Thymus (tissue), 11 donors: ENCODE results near the gene ADRA2B. TPM values are rescaled to one million over a fixed set of nuclear protein-coding genes. Genes with fewer than 3 reads are reported as not detected.
"Not testable (repeated sequence)": the region's sequence is repeated elsewhere in the genome, so short reads cannot be mapped to it uniquely, and the experiment has no call there.

Experiments
- DNase-seq, 9 donors: peaks; one replicate each; pipeline ENCODE4 v3.0.0-alpha.2; 2013; ENCODE audit warnings: low spot score in 9 of 9, low read depth in 6 of 9, missing footprints in 1 of 9
- H3K27ac ChIP-seq, 2 donors: one replicate each; pipeline ENCODE4 v1.5.1; 2013; ENCODE audit warnings: control low read depth in 1 of 2, low read depth in 1 of 2, low read length in 1 of 2, mild to moderate bottlenecking in 1 of 2, moderate library complexity in 1 of 2
- H3K27me3 ChIP-seq, 2 donors: one replicate each; pipeline ENCODE4 v1.5.1; 2013; ENCODE audit warnings: low read length in 1 of 2; ENCODE audit not compliant: control insufficient read depth in 2 of 2, insufficient read depth in 1 of 2
- H3K36me3 ChIP-seq, 2 donors: one replicate each; pipeline ENCODE4 v1.5.1; 2013; ENCODE audit warnings: low read length in 1 of 2, mild to moderate bottlenecking in 1 of 2, moderate library complexity in 1 of 2; ENCODE audit not compliant: control insufficient read depth in 2 of 2, insufficient read depth in 2 of 2
- H3K4me1 ChIP-seq, 2 donors: one replicate each; pipeline ENCODE4 v1.5.1; 2013; ENCODE audit warnings: low read length in 2 of 2; ENCODE audit not compliant: control insufficient read depth in 2 of 2, insufficient read depth in 2 of 2
- H3K4me3 ChIP-seq, 2 donors: one replicate each; pipeline ENCODE4 v1.5.1; 2013; ENCODE audit warnings: low read length in 2 of 2, control low read depth in 1 of 2, mild to moderate bottlenecking in 1 of 2
- H3K9me3 ChIP-seq, 2 donors: one replicate each; pipeline ENCODE4 v1.5.1; 2013; ENCODE audit warnings: low read length in 1 of 2, mild to moderate bottlenecking in 1 of 2; ENCODE audit not compliant: control insufficient read depth in 2 of 2, insufficient read depth in 1 of 2
- WGBS: extraction: QIAGEN DNeasy Blood & Tissue Kit; methylation state at CpG from one replicate; pipeline ENCODE4 v1.1.7; 2013; 5-methylcytosine and 5-hydroxymethylcytosine counted together
- polyA plus RNA-seq: library from polyadenylated mRNA; stranded (reverse); fragments of 200-250 nt; gene quantifications from one replicate; pipeline ENCODE4 v1.2.3, GENCODE V29; 2013
- total RNA-seq: library from RNA; stranded (reverse); fragments of 120-200 nt; gene quantifications from one replicate; pipeline ENCODE4 v1.2.4, GENCODE V29; 2013
- donor health status: healthy.

ADRA2B gene
- total and polyA plus RNA-seq, 2 donors, result 0.28 to 0.52 TPM

DNA sequence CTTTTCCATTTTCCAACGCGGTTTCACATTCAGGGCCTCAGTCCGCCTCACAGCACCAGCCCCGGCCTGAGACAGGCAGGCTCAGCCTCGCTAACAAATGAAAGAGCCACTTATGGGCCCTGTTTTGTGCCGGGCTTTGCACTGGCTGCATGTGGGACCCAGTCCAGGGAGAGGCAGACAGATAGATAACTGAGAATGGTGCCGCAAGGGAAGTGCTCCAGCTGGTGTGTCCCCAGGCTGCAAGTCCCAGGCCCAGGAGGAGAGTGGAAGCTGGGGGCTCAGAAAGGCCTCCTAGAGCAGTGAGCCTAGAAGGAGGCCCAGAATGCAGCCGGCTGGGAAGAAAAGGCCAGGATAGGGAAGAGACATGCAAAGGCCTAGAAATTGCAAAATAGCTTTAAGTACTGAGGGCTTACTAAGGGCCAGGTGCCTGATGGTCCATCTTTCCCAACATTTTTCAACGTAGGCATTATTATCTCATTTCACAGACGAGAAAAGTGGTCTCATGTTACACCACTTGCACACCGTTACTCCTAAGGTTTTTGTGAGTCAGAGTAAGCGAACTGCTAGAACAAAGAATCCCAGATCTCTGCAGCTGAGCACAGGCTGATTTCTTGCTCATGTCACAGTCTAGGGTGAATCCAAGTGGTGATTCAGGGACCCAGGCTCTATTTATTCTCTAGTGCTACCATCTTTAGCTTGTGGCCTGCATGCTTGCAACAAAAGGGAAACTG is 26.0 kb downstream of the ADRA2B start:
- no peaks in the 10 kb centered on the region for H3K36me3 ChIP-seq
- H3K27me3 ChIP-seq, result no peaks in the 10 kb centered on the region
- no peaks in the 10 kb centered on the region for H3K9me3 ChIP-seq
- no peak overlapping the region for H3K27ac ChIP-seq
- H3K4me1 ChIP-seq, result no peaks in the 10 kb centered on the region
- no peak overlapping the region for H3K4me3 ChIP-seq
- no peak for DNase-seq
- WGBS, result 95% methylated on average over 12 of the region's 12 CpGs

- Histone ChIP-seq H3K4me1 (no peaks in the 10 kb centered on the region), H3K4me3 (no peak overlapping the region), H3K27ac (no peak overlapping the region), H3K9me3 (no peaks in the 10 kb centered on the region), H3K36me3 (no peaks in the 10 kb centered on the region), H3K27me3 (no peaks in the 10 kb centered on the region)
- WGBS, result 90% methylated on average over 22 of the region's 22 CpGs
- DNase-seq, result no peak
Measured at GRCh38 chr2:96089356-96090195, 26.8 kb downstream of the ADRA2B start.

DNA sequence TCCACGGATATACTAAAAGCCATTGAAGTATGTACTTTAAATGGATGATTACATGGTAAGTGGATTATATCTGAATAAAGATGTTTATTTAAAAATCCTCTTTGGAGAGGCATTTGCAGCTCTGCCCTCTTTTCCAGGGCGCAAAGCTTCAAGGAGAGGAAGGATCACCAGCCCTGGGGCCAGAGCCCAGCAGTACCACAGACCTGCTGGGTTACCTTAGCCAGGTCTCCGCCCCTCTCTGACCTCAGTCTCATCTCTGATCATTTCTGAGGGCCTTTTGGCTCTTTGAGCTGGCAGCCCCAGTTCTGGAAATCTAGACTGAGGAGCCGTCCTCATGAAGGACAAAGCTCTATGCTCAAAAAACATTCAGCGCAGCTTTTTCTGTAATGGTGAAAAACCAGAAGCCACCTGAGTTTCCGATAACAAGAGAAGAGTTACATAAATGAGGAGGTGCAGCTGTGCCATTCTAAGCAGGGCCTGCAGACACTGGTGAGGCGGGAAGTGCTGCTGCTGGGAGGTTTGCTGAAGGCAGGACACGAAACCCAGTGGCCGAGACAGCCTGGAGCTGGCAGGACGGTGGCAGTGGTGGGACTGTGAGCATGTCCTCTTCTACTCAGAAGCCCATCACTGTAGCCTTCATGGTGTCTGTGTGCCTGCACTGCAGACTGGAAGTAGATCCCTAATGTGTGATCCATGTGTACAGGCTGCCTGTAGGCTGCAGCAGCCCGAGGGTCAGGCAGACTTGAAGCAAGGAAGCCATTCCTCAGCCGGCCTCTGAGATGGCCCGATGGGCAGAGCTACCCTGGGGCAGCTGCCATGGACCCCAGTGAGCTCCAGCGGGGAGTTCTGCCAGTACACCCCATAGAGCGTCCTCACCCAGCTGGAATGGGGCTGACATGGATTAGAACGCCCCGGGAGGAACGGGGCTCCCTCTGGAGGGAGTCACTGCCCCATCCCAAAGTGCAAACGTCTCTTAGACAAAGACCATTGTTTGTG is 27.7 kb downstream of the ADRA2B start:
- DNase-seq, result no peak
- no peaks in the 10 kb centered on the region for H3K36me3 ChIP-seq
- WGBS, result 94% methylated on average over 19 of the region's 19 CpGs

DNA sequence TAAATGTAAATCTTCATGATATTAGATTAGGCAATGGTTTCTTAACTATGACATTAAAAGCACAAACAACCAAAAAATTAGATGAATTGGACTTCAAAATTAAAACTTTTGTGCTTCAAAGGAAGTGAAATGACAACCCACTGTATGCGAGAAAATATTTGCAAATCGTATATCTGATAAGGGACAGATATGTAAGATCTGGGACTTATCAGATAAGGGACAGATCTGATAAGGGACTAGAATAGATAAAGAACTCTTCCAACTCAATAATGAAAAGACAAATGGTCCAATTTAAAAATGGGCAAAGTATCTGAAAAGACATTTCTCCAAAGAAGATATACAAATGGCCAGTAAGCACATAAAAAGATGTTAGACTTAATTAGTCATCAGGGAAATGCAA is 29.2 kb downstream of the ADRA2B start:
- no peaks in the 10 kb centered on the region for H3K36me3 ChIP-seq
- no peaks in the 10 kb centered on the region for H3K9me3 ChIP-seq
- no peaks in the 10 kb centered on the region for H3K27me3 ChIP-seq
- no peak overlapping the region for H3K4me3 ChIP-seq
- H3K27ac ChIP-seq, result no peak overlapping the region
- no peak for DNase-seq
- 87% methylated on average over 2 of the region's 2 CpGs for WGBS
- no peaks in the 10 kb centered on the region for H3K4me1 ChIP-seq

More for the DNA sequence above, 27.7 kb downstream of the ADRA2B start:
- no peak overlapping the region for H3K4me3 ChIP-seq
- H3K27ac ChIP-seq, result no peak overlapping the region
- H3K27me3 ChIP-seq, result no peaks in the 10 kb centered on the region
- no peaks in the 10 kb centered on the region for H3K9me3 ChIP-seq
- no peaks in the 10 kb centered on the region for H3K4me1 ChIP-seq

GRCh38 chr2:96085541-96086355 is 30.6 kb downstream of the ADRA2B start:
- H3K9me3 ChIP-seq, result no peaks in the 10 kb centered on the region
- whole genome bisulfite sequencing, result 98% methylated on average over 12 of the region's 12 CpGs
- no peaks in the 10 kb centered on the region for H3K4me1 ChIP-seq
- no peaks in the 10 kb centered on the region for H3K36me3 ChIP-seq
- no peak overlapping the region for H3K4me3 ChIP-seq
- DNase-seq, result no peak
- no peaks in the 10 kb centered on the region for H3K27me3 ChIP-seq
- no peak overlapping the region for H3K27ac ChIP-seq

GRCh38 chr2:96084858-96085518 is 31.4 kb downstream of the ADRA2B start:
- WGBS, result 94% methylated on average over 5 of the region's 7 CpGs
- H3K27ac ChIP-seq, result not testable (repeated sequence)

DNA sequence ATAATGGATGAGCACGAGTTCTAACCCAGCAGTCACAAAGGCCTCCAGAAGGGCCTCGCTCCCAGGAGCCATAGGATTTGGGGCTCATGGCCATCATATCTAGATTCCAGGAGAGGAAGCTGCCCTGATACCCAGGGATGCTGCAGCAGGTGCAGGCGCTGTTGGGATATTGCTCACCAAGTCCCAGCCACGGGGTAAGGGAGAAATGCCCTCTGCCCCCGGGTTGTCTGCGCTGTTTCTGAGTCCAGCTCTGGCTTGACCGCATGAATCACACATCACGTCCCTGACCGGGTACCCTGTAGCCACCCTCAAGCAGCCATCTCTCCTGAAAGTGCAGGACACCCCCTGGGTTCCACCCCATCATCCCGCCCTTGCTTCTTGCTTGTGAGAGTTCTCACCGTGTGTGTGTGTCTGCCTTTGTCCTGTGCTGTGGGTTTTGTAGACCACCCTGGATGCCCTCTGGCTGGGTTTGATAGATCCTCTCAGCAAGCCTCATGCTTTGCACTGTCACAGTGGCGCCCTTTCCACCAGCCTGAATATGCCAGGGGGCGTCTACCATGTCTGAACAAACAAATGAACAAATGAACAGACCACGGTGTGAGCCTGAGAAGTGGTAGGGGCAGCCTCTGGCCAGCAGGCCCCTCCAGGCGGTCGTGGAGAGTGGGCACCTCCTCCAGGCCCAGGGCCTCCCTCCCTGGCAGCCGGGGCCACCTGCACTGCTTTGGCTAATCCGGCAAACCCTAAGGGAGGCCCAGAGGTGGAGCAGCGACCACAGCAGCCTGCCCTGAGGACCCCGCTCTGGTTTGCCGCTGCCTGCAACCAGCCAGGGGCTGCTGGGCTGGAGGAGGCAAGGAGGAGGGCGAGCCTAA is 32.1 kb downstream of the ADRA2B start:
- no peaks in the 10 kb centered on the region for H3K27me3 ChIP-seq
- H3K4me1 ChIP-seq, result no peaks in the 10 kb centered on the region
- H3K27ac ChIP-seq, result no peak overlapping the region
- no peak for DNase-seq
- H3K9me3 ChIP-seq, result no peaks in the 10 kb centered on the region
- no peak overlapping the region for H3K4me3 ChIP-seq
- WGBS, result 95% methylated on average over 22 of the region's 22 CpGs
- no peaks in the 10 kb centered on the region for H3K36me3 ChIP-seq

More at GRCh38 chr2:96084858-96085518, 31.4 kb downstream of the ADRA2B start:
- H3K27me3 ChIP-seq, H3K36me3 ChIP-seq, DNase-seq, H3K4me3 ChIP-seq, H3K9me3 ChIP-seq, H3K4me1 ChIP-seq: not testable (repeated sequence)
